Central memory CD4-positive, alpha-beta T cell (primary cell): ENCODE measurements around the gene ZNF536.

Source experiments
- DNase-seq: peaks from one replicate; pipeline ENCODE4 v3.0.0; 2022

ZNF536 gene

GRCh38 chr19:30539981-30540380, 167.8 kb downstream of the ZNF536 start:
- no peak for DNase-seq

- no peak for DNase-seq
Measured at GRCh38 chr19:30540761-30541160, 168.6 kb downstream of the ZNF536 start.

DNA sequence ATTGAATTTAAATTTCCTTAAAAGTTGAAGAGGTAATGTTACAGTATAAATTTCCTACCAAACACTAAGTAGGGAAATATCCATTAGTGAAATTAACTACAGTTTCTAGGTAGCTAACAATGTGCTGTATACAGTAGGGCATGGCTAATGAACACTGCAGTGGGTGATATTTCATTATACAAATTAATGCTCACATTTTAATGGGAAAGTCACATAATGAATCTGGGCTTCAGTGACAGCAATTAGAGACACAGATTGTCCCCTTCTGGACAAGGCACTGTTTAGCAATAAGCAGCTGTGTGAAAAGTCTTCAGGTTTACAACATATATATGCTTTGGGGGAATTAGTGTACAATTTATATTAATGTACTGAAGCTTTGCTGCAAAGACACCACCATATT, 169.4 kb downstream of the ZNF536 start:
- no peak for DNase-seq

- DNase-seq, result no peak
Measured at GRCh38 chr19:30543243-30543945, 171.2 kb downstream of the ZNF536 start.

GRCh38 chr19:30545752-30546151, 173.6 kb downstream of the ZNF536 start:
- DNase-seq, result no peak

DNA sequence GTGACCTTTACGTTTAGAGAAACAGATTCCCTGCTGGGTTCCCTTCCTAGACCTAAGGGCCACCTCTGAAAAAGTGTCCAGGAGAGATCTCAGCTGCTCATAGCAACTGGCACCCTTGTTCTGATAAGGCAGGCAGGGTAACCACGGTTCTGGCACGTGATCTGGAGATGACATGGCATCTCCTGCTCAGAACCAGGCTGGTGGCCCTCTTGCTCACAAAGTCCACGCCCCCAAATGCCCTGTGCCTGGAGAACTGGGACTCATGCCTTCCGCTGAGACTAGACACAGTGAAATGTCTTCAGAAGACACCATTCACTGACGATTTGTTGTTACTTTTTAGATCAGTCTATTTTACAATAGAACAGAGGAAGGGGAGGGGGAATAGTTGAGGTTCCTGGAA, 174.1 kb downstream of the ZNF536 start:
- no peak for DNase-seq

DNA sequence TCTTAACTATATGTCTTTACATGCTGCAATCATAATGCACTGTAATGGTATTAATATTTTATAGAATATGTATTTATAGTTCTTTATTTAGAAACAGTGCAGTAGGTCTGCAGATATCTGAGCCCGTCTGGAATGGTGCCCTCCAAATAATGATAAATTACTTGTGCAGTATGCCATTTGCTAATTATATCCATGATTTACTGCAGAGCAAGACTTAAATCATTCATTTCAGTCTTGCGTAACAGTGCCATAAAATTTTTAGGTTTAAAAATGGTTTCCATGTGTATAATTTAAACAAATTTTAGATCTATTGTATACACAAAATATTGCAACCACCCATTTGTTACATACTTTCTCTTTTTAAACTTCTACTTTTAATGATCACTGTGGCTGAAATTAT, 175.1 kb downstream of the ZNF536 start:
- DNase-seq, result no peak

DNA sequence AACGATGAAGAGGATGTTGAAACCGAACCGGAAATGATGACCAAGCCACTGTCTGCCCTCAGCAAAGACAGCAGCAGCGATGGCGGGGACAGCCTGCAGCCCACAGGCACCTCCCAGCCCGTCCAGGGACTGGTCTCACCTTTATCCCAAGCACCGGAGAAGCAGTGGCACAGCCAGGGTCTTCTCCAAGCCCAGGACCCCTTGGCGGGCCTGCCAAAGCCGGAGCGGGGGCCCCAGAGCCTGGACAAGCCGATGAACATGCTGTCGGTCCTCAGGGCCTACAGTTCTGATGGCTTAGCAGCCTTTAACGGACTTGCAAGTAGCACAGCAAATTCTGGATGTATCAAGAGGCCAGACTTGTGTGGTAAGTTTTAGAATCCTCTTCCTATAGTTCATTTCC, 177.0 kb downstream of the ZNF536 start:
- no peak for DNase-seq

DNA sequence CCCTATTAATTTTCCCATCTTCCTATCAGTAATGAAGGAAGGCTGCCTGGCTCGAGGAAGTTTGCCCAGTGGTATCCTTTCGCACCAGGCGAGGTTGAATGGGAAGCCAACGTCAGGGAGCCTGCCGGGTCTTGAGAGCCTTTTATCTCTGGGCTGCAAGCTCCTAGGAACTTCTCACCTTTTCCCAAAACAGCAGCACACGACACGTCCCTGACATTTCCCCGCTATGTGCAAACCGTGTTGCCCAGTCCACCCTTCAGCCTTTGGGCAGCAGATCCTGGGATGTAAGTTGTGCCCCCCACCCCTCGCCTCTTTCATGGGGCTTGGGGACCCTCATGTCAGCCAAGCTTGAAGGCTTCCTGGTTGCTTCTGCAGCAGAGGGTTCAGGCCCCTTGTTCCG, 179.1 kb downstream of the ZNF536 start:
- no peak for DNase-seq

GRCh38 chr19:30552593-30552992, 180.4 kb downstream of the ZNF536 start:
- DNase-seq, result no peak

- DNase-seq, result no peak
Measured at GRCh38 chr19:30555075-30555790, 183.0 kb downstream of the ZNF536 start.

DNA sequence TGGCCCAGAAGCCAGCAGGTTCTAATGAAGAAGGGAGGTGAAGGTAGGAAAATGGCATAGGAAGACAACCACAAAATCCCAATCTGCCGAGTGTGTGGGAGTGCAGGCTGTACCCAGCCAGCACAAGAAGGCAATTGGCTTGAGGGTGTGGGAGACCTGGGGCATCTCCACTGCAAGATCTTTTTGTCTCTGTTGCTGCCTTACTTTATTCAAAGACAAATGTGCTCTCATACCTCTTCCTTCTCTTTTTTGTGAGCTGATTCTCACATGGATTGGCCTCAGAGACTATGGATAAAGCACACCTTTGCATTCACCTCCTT, 183.6 kb downstream of the ZNF536 start:
- no peak for DNase-seq

GRCh38 chr19:30556230-30556711, 184.1 kb downstream of the ZNF536 start:
- DNase-seq, result no peak

- no peak for DNase-seq
Measured at GRCh38 chr19:30557212-30557611, 185.0 kb downstream of the ZNF536 start.

DNA sequence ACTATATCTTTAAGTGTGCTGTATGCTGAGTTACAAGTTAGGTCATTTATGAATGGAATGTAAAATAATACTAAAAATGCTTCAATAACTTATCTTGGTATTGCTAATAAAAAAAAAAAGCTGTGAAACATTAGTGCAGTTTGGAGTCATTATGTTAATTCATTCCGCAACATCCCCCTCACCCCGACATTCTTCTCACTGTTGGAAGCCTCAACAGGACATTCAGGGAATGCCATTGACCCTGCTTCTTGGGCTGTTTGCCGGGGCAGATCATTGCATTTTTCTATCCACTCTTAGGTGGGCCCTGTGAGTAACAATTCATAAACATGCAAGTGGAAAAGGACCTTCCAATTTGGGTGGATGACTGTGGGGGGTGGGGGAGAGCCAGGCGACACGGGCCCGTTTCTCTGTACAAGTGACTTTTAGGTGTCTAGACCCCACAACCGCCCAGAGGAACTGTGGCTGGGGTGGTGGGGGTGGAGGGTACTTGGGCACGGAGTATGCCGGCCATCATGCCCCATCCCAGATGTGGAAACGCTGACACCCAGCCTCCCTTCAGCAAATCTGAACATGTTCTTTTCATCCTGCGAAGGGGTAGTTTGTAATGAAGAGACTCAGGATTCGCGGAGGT, 185.9 kb downstream of the ZNF536 start:
- no peak for DNase-seq

DNA sequence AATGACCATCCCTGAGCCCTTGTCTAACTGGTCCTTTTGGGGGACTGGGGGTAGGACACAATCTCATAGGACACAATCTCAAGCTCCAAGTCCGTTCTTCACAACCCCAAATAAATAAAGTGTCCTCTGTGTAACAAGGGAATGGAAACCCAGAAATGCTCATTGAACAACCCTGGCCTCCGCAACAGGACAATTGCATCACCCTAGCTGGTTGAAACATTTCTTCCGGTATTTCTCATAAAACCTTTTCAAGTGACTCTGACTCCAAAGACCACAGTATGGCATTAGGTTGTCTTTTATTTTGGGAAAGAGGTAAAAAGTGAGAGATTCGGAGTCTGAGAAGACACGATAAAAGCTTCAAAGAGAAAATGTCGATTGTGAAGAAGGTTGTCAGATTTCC, 186.6 kb downstream of the ZNF536 start:
- no peak for DNase-seq

- no peak for DNase-seq
Measured at GRCh38 chr19:30559446-30559845, 187.3 kb downstream of the ZNF536 start.

- DNase-seq, result no peak
Measured at GRCh38 chr19:30562981-30563380, 190.8 kb downstream of the ZNF536 start.

- no peak for DNase-seq
Measured at GRCh38 chr19:30563691-30564090, 191.5 kb downstream of the ZNF536 start.

DNA sequence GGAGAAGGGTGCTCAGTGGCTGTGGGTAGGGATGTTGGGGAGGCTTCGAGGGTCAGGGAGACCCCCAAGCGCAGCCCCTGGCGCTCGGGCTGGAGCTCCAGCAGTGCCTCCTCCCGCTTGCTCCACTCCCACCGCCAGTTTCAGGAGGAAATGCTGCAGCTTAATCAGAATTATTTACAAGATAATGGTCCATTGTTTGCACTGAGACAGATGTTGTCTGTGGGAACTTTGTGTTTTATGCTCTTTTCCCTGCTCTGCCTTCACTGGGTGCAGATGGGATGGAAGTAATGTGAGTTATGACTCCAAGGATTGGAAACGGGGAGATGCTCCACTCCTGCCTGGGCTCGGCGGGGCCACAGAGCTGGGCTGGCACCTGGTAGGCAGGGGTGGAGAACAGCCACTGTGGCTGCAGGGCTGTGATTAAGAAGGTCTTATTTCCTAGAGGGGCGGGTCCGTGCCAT, 192.4 kb downstream of the ZNF536 start:
- DNase-seq, result no peak

DNA sequence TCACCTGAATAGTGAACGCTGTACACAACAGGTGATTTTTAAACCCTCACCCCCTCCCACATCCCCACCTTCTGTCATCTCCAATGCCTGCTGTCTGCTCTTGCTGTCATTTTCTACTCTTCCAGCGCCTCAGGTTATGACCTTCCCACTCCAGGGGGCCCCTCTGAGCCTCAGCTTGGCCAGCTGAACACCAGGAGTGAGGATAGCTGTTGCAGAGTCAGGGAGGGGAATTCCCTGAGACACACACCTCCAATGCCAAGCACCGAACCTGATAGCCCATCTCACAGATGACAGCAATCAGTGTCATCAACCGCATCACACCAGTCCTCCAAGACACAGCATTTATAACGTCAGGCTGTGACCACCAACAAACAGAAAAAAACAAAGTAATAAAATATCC, 193.5 kb downstream of the ZNF536 start:
- no peak for DNase-seq

DNA sequence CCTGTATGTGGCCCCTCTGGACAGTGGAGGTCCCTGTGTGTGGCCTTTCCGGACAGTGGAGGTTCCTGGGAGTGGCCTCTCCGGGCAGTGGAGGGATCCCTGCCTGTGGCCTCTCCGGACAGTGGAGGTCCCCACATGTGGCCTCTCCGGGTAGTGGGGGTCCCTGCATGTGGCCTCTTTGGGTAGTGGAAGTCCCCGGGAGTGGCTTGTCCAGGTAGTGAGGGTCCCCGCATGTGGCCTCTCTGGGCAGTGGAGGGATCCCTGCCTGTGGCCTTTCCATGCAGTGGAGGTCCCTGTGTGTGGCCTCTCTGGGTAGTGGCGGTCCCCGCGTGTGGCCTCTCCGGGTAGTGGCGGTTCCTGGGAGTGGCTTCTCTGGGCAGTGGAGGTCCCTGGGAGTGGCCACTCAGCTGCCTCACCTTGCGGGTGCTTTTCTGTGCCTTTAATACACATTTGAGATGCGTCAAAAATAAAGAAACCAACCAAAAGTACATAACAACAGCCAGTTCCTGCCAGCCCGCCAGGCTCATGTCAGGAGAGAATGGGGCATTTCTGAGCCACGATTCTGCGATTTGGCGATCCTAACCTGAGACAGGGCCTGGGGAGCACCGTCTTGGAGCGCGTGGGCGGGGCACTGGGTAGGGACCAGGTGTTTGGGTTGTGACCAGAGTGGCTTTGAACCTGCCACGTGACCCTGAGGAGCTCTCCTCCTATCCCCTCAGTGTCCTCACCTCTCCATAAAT, 194.7 kb downstream of the ZNF536 start:
- DNase-seq, result no peak

DNA sequence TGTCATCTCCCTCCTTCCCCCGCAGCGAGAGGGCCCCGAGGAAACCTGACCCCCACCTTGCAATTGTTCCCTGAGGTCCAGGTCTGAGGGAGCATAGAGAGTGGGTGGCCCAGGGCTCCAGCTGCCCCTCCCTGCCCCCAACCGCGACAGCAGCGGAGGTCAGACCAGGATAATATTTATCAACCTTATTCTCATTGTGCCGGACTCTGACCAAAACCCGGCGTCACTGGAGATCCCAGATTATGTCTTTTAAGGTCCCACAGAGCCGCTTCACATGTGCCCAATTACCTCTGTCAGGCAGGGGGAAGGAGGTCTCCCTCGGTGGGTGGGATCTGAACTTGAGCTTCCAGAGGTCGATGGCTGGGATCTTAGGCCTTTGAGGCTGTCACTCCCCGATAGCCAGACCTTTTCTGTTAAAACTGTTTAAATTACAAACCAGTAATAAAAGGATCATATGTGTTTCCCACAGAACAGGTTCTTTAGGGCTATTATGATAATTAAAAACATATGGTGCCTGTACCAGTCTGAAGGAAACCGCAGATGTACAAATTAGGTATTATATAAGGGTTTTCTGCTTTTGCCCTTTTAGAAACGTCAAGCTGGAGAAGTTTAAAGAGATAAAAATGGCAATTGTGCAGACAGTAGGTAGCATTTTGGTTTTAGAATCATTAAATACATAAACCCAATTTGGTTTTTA, 195.5 kb downstream of the ZNF536 start:
- DNase-seq, result no peak
